Astrocyte of the spinal cord (primary cell): ENCODE results near the gene RAP1B.
A peak's percentile ranks its signal among the peaks of the same experiment; 100 is the strongest.

ENCODE experiments used
- DNase-seq: peaks from one replicate; pipeline ENCODE4 v3.0.0; 2011; ENCODE audit warnings: low read depth, low spot score
- H3K4me3 ChIP-seq: 2 replicates; pipeline ENCODE4 v1.5.1; 2011; ENCODE audit warnings: low read depth, mild to moderate bottlenecking, low read length, moderate library complexity
- CTCF ChIP-seq: IDR thresholded peaks from 2 replicates; pipeline ENCODE4 v1.5.1; 2012; ENCODE audit warnings: low read depth, mild to moderate bottlenecking, low read length, inconsistent platforms
- in situ Hi-C: cut with HindIII; loops from 2 replicates; pipeline ENCODE4 v1.10.0; 2017; ENCODE audit warnings: low sequenced_read_pairs

Gene RAP1B

DNA sequence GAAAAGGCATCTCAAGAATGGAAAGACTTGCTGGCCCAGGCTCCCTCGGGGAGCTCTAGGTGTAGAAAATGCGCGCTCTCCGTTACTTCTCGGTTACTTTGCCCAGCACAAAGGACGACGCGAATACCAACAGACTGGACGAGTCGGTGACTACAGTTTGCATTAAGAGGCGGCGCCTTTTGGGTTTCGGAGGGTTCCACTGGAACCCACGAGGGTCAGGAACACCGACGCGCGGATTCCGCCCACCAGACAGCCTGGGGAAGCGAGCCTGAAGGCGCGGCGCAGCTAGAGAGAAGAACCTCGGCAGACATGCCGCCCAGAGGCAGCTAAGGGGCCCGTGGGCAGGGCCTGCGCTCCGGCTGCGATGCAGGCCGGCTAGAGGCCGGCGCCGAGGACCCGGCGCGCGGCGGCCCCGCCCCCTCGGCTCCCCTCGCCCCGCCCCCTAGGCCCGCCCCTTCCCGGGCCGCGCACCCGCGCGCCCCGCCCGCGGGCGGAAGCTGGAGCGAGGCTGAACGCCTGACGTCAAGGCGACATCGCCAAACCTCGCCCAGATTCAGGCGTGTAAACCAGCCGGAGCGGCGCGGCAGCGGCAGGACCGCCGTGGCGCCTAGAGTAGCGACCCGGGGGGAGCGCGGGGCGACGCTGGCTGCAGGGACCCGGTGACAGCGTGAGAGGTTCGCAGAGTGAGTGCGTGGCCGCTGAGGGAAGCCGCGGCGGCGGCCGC lies at the start of gene RAP1B:
Gene RAP1B, plus strand, starts transcription at position 530 of the 724 bp plus-strand sequence. CDS start 37,826 bp downstream, outside the sequence.
- H3K4me3 ChIP-seq = peak within 1 kb of the TSS; percentile 95
- in situ Hi-C loops = no loop called here
- no peak for TF ChIP-seq CTCF
- peak; percentile 87 for DNase-seq

GRCh38 chr12:68561830-68562229 lies 48.9 kb upstream of the RAP1B start:
- in situ Hi-C loops = no loop called here
- no peak for DNase-seq
- no peak for TF ChIP-seq CTCF
- H3K4me3 ChIP-seq = no peak overlapping the region

DNA sequence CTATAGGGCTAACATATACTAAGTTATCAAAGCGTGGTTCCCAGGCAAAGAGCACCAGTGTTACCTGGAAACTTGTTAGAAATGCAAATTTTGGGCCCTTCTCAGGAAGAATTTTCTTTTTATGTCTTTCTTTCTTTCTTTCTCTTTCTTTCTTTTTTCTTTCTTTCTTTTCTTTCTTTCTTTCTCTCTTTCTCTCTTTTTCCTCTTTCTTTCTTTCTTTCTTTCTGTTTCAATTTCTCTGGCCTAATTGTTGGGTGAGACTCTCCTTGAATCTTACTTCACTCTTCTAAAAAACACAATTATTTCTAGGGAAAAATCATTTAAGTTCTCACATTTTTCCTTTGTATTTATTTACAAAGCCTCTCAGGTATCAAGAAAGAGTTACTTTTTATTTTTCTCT lies 46.5 kb upstream of the RAP1B start:
- no peak overlapping the region for H3K4me3 ChIP-seq
- TF ChIP-seq CTCF = no peak
- DNase-seq = no peak
- in situ Hi-C loops = no loop called here

- TF ChIP-seq CTCF = no peak
- in situ Hi-C loops = no loop called here
- peak; percentile 79 for DNase-seq
- H3K4me3 ChIP-seq = no peak overlapping the region
Measured at GRCh38 chr12:68565391-68565903, 45.3 kb upstream of the RAP1B start.

GRCh38 chr12:68568922-68569569 lies 41.7 kb upstream of the RAP1B start:
- in situ Hi-C loops = no loop called here
- no peak overlapping the region for H3K4me3 ChIP-seq
- TF ChIP-seq CTCF = no peak
- no peak for DNase-seq

GRCh38 chr12:68572661-68573060 lies 38.0 kb upstream of the RAP1B start:
- no peak overlapping the region for H3K4me3 ChIP-seq
- peak; percentile 40 for DNase-seq
- TF ChIP-seq CTCF = no peak
- in situ Hi-C loops = no loop called here
